Measurements from ENCODE around the gene RIN3. TPM values are rescaled to one million over a fixed set of nuclear protein-coding genes. Genes with fewer than 3 reads are reported as not detected.
"Not testable (repeated sequence)": the region's sequence is repeated elsewhere in the genome, so short reads cannot be mapped to it uniquely, and the experiment has no call there.

The RIN3 gene
- polyA plus RNA-seq, 4 donors = 1.8 to 18.9 (median 12.1) TPM

GRCh38 chr14:92675976-92676375 is 162.4 kb downstream of the RIN3 start:
- peaks cover 0 to 2% of the 10 kb centered on the region in 2 donors for H3K9me3 ChIP-seq (ENCODE audit: control insufficient read depth in 2 of 2, insufficient read depth in 1 of 2, low read depth in 1 of 2, low read length in 1 of 2)
- WGBS, 3 donors = 76 to 79% (median 78%) methylated on average over 9 of the region's 9 CpGs
- DNase-seq (no peak), FAIRE-seq (no peak)
- H3K27me3 ChIP-seq (ENCODE audit: control insufficient read depth in 3 of 3, insufficient read depth in 3 of 3, low read length in 3 of 3) = no peaks in the 10 kb centered on the region
- no peak overlapping the region for H3K4me3 ChIP-seq (ENCODE audit: low read depth in 1 of 3, low read length in 3 of 3)
- H3K4me1 ChIP-seq (ENCODE audit: control insufficient read depth in 3 of 3, insufficient read depth in 2 of 3, low read depth in 1 of 3, low read length in 2 of 3) = peaks cover 0 to 5% (median 0%) of the 10 kb centered on the region in 3 donors
- peaks cover 8 to 48% (median 17%) of the 10 kb centered on the region in 3 donors for H3K36me3 ChIP-seq (ENCODE audit: control insufficient read depth in 3 of 3, insufficient read depth in 2 of 3, low read depth in 1 of 3, low read length in 3 of 3)
- H3K27ac ChIP-seq (ENCODE audit: low read depth in 1 of 3, low read length in 2 of 3) = no peak overlapping the region

- FAIRE-seq = no peak
- H3K27ac ChIP-seq (ENCODE audit: low read depth in 1 of 3, low read length in 2 of 3) = no peak overlapping the region
- no peak for DNase-seq
- WGBS, 3 donors = 83 to 96% (median 93%) methylated on average over 8 of the region's 8 CpGs
- peaks cover 8 to 47% (median 17%) of the 10 kb centered on the region in 3 donors for H3K36me3 ChIP-seq (ENCODE audit: control insufficient read depth in 3 of 3, insufficient read depth in 2 of 3, low read depth in 1 of 3, low read length in 3 of 3)
- no peak overlapping the region for H3K4me3 ChIP-seq (ENCODE audit: low read depth in 1 of 3, low read length in 3 of 3)
- H3K9me3 ChIP-seq (ENCODE audit: control insufficient read depth in 2 of 2, insufficient read depth in 1 of 2, low read depth in 1 of 2, low read length in 1 of 2) = peaks cover 0 to 2% of the 10 kb centered on the region in 2 donors
- peaks cover 0 to 9% (median 0%) of the 10 kb centered on the region in 3 donors for H3K4me1 ChIP-seq (ENCODE audit: control insufficient read depth in 3 of 3, insufficient read depth in 2 of 3, low read depth in 1 of 3, low read length in 2 of 3)
- no peaks in the 10 kb centered on the region for H3K27me3 ChIP-seq (ENCODE audit: control insufficient read depth in 3 of 3, insufficient read depth in 3 of 3, low read length in 3 of 3)
Observed at GRCh38 chr14:92676403-92677086, 163.0 kb downstream of the RIN3 start.

GRCh38 chr14:92677087-92677668 is 163.6 kb downstream of the RIN3 start:
- H3K4me1 ChIP-seq (ENCODE audit: control insufficient read depth in 3 of 3, insufficient read depth in 2 of 3, low read depth in 1 of 3, low read length in 2 of 3) = peaks cover 0 to 10% (median 0%) of the 10 kb centered on the region in 3 donors
- H3K27me3 ChIP-seq (ENCODE audit: control insufficient read depth in 3 of 3, insufficient read depth in 3 of 3, low read length in 3 of 3) = no peaks in the 10 kb centered on the region
- peaks cover 0 to 2% of the 10 kb centered on the region in 2 donors for H3K9me3 ChIP-seq (ENCODE audit: control insufficient read depth in 2 of 2, insufficient read depth in 1 of 2, low read depth in 1 of 2, low read length in 1 of 2)
- no peak overlapping the region for H3K4me3 ChIP-seq (ENCODE audit: low read depth in 1 of 3, low read length in 3 of 3)
- DNase-seq = no peak
- 69 to 87% (median 75%) methylated on average over 4 of the region's 4 CpGs for WGBS, 3 donors
- no peak overlapping the region for H3K27ac ChIP-seq (ENCODE audit: low read depth in 1 of 3, low read length in 2 of 3)
- peaks cover 8 to 47% (median 15%) of the 10 kb centered on the region in 3 donors for H3K36me3 ChIP-seq (ENCODE audit: control insufficient read depth in 3 of 3, insufficient read depth in 2 of 3, low read depth in 1 of 3, low read length in 3 of 3)
- no peak for FAIRE-seq

- FAIRE-seq (no peak), DNase-seq (no peak)
- peaks cover 0 to 2% of the 10 kb centered on the region in 2 donors for H3K9me3 ChIP-seq (ENCODE audit: control insufficient read depth in 2 of 2, insufficient read depth in 1 of 2, low read depth in 1 of 2, low read length in 1 of 2)
- no peaks in the 10 kb centered on the region for H3K27me3 ChIP-seq (ENCODE audit: control insufficient read depth in 3 of 3, insufficient read depth in 3 of 3, low read length in 3 of 3)
- no peak overlapping the region for H3K27ac ChIP-seq (ENCODE audit: low read depth in 1 of 3, low read length in 2 of 3)
- 92 to 100% (median 94%) methylated on average over 2 of the region's 2 CpGs for WGBS, 3 donors
- H3K4me3 ChIP-seq (ENCODE audit: low read depth in 1 of 3, low read length in 3 of 3) = no peak overlapping the region
- H3K36me3 ChIP-seq (ENCODE audit: control insufficient read depth in 3 of 3, insufficient read depth in 2 of 3, low read depth in 1 of 3, low read length in 3 of 3) = peaks cover 5 to 52% (median 13%) of the 10 kb centered on the region in 3 donors
- peaks cover 0 to 10% (median 0%) of the 10 kb centered on the region in 3 donors for H3K4me1 ChIP-seq (ENCODE audit: control insufficient read depth in 3 of 3, insufficient read depth in 2 of 3, low read depth in 1 of 3, low read length in 2 of 3)
Observed at GRCh38 chr14:92677955-92678354, 164.4 kb downstream of the RIN3 start.

- Histone ChIP-seq H3K4me3 (ENCODE audit: low read depth in 1 of 3, low read length in 3 of 3) (no peak overlapping the region), H3K27ac (ENCODE audit: low read depth in 1 of 3, low read length in 2 of 3) (no peak overlapping the region), H3K36me3 (ENCODE audit: control insufficient read depth in 3 of 3, insufficient read depth in 2 of 3, low read depth in 1 of 3, low read length in 3 of 3) (peaks cover 5 to 55% (median 12%) of the 10 kb centered on the region in 3 donors), H3K9me3 (ENCODE audit: control insufficient read depth in 2 of 2, insufficient read depth in 1 of 2, low read depth in 1 of 2, low read length in 1 of 2) (peaks cover 0 to 2% of the 10 kb centered on the region in 2 donors), H3K4me1 (ENCODE audit: control insufficient read depth in 3 of 3, insufficient read depth in 2 of 3, low read depth in 1 of 3, low read length in 2 of 3) (peaks cover 0 to 10% (median 0%) of the 10 kb centered on the region in 3 donors), H3K27me3 (ENCODE audit: control insufficient read depth in 3 of 3, insufficient read depth in 3 of 3, low read length in 3 of 3) (no peaks in the 10 kb centered on the region)
- FAIRE-seq (no peak), DNase-seq (no peak)
- whole genome bisulfite sequencing, 3 donors = 88 to 95% (median 90%) methylated on average over 5 of the region's 5 CpGs
Observed at GRCh38 chr14:92678766-92679165, 165.2 kb downstream of the RIN3 start.

- H3K27me3 ChIP-seq (ENCODE audit: control insufficient read depth in 3 of 3, insufficient read depth in 3 of 3, low read length in 3 of 3) = no peaks in the 10 kb centered on the region
- no peak overlapping the region for H3K27ac ChIP-seq (ENCODE audit: low read depth in 1 of 3, low read length in 2 of 3)
- no peak for FAIRE-seq
Observed at GRCh38 chr14:92679246-92679645, 165.7 kb downstream of the RIN3 start.

GRCh38 chr14:92680330-92680729 is 166.7 kb downstream of the RIN3 start:
- WGBS, 3 donors = 84 to 90% (median 86%) methylated on average over 3 to 4 of the region's 4 CpGs
- H3K9me3 ChIP-seq (ENCODE audit: control insufficient read depth in 2 of 2, insufficient read depth in 1 of 2, low read depth in 1 of 2, low read length in 1 of 2); FAIRE-seq; H3K27ac ChIP-seq (ENCODE audit: low read depth in 1 of 3, low read length in 2 of 3); H3K27me3 ChIP-seq (ENCODE audit: control insufficient read depth in 3 of 3, insufficient read depth in 3 of 3, low read length in 3 of 3); DNase-seq; H3K4me3 ChIP-seq (ENCODE audit: low read depth in 1 of 3, low read length in 3 of 3): not testable (repeated sequence)
- Histone ChIP-seq H3K36me3 (ENCODE audit: control insufficient read depth in 3 of 3, insufficient read depth in 2 of 3, low read depth in 1 of 3, low read length in 3 of 3) (peaks cover 8 to 61% (median 12%) of the 10 kb centered on the region in 3 donors), H3K4me1 (ENCODE audit: control insufficient read depth in 3 of 3, insufficient read depth in 2 of 3, low read depth in 1 of 3, low read length in 2 of 3) (peaks cover 0 to 10% (median 0%) of the 10 kb centered on the region in 3 donors)

More at GRCh38 chr14:92679246-92679645, 165.7 kb downstream of the RIN3 start:
- Histone ChIP-seq H3K36me3 (ENCODE audit: control insufficient read depth in 3 of 3, insufficient read depth in 2 of 3, low read depth in 1 of 3, low read length in 3 of 3) (peaks cover 5 to 54% (median 12%) of the 10 kb centered on the region in 3 donors), H3K4me3 (ENCODE audit: low read depth in 1 of 3, low read length in 3 of 3) (no peak overlapping the region), H3K9me3 (ENCODE audit: control insufficient read depth in 2 of 2, insufficient read depth in 1 of 2, low read depth in 1 of 2, low read length in 1 of 2) (peaks cover 0 to 2% of the 10 kb centered on the region in 2 donors), H3K4me1 (ENCODE audit: control insufficient read depth in 3 of 3, insufficient read depth in 2 of 3, low read depth in 1 of 3, low read length in 2 of 3) (peaks cover 0 to 10% (median 0%) of the 10 kb centered on the region in 3 donors)
- whole genome bisulfite sequencing, 3 donors = 84 to 96% (median 93%) methylated on average over 4 of the region's 4 CpGs
- DNase-seq = no peak

- peaks cover 8 to 62% (median 12%) of the 10 kb centered on the region in 3 donors for H3K36me3 ChIP-seq (ENCODE audit: control insufficient read depth in 3 of 3, insufficient read depth in 2 of 3, low read depth in 1 of 3, low read length in 3 of 3)
- peaks cover 0 to 10% (median 0%) of the 10 kb centered on the region in 3 donors for H3K4me1 ChIP-seq (ENCODE audit: control insufficient read depth in 3 of 3, insufficient read depth in 2 of 3, low read depth in 1 of 3, low read length in 2 of 3)
- DNase-seq (peak; percentile 83 to 89), FAIRE-seq (no peak)
- H3K9me3 ChIP-seq (ENCODE audit: control insufficient read depth in 2 of 2, insufficient read depth in 1 of 2, low read depth in 1 of 2, low read length in 1 of 2) = peaks cover 0 to 2% of the 10 kb centered on the region in 2 donors
- 19 to 29% (median 23%) methylated on average over 13 of the region's 13 CpGs for WGBS, 3 donors
- no peak overlapping the region for H3K4me3 ChIP-seq (ENCODE audit: low read depth in 1 of 3, low read length in 3 of 3)
- H3K27ac ChIP-seq (ENCODE audit: low read depth in 1 of 3, low read length in 2 of 3) = peak overlapping the region in 1 of 3 donors; percentile 58
- H3K27me3 ChIP-seq (ENCODE audit: control insufficient read depth in 3 of 3, insufficient read depth in 3 of 3, low read length in 3 of 3) = no peaks in the 10 kb centered on the region
Observed at GRCh38 chr14:92680781-92681650, 167.4 kb downstream of the RIN3 start.
